HepG2 (cell line): ENCODE measurements around the gene LINGO3. TPM values are rescaled to one million over a fixed set of nuclear protein-coding genes. Genes with fewer than 3 reads are reported as not detected.

Source experiments
- AGO2 ChIP-seq: fragments of 200-400 bp; formaldehyde crosslinking; optimal IDR thresholded peaks from 2 replicates; pipeline ENCODE3; 2017; ENCODE audit warnings: mild to moderate bottlenecking, low read depth, low read length, moderate library complexity
- CEBPG ChIP-seq: IDR thresholded peaks from 2 replicates; pipeline ENCODE4 v1.6.1; 2016
- HNF4A ChIP-seq: sonication (generic); formaldehyde crosslinking; IDR thresholded peaks from 2 replicates; pipeline ENCODE4 v1.4.0; 2020; ENCODE audit warnings: missing genetic modification reagents
- HOXA7 ChIP-seq: sonication (generic); formaldehyde crosslinking; IDR thresholded peaks from 2 replicates; pipeline ENCODE4 v1.8.1; 2022; ENCODE audit warnings: mild to moderate bottlenecking, missing genetic modification reagents, moderate library complexity
- IRX3 ChIP-seq: sonication (generic); formaldehyde crosslinking; IDR thresholded peaks from 2 replicates; pipeline ENCODE4 v1.8.1; 2023; ENCODE audit warnings: mild to moderate bottlenecking, low read depth, missing genetic modification reagents, borderline replicate concordance
- MAZ ChIP-seq, 2 experiments: sonication (generic) in 1 of 2; formaldehyde crosslinking in 1 of 2; IDR thresholded peaks; 2 replicates each; pipeline versions ENCODE4 v1.5.0 to v1.6.1; 2012 to 2020; ENCODE audit warnings: low read depth in 2 of 2, mild to moderate bottlenecking in 2 of 2, borderline replicate concordance in 1 of 2, improper control_type of control experiment in 1 of 2, low read length in 1 of 2, missing genetic modification reagents in 1 of 2, moderate library complexity in 1 of 2
- MLX ChIP-seq: IDR thresholded peaks from 2 replicates; pipeline ENCODE4 v1.6.1; 2016
- NR2F2 ChIP-seq: IDR thresholded peaks from 2 replicates; pipeline ENCODE4 v1.6.1; 2012; ENCODE audit warnings: low read depth, inconsistent platforms, borderline replicate concordance
- PCBP1 ChIP-seq: fragments of 200-400 bp; formaldehyde crosslinking; IDR thresholded peaks from 2 replicates; pipeline ENCODE4 v1.6.1; 2017; ENCODE audit warnings: mild to moderate bottlenecking, low read depth, low read length, borderline replicate concordance
- SKIL ChIP-seq: sonication (generic); formaldehyde crosslinking; IDR thresholded peaks from 2 replicates; pipeline ENCODE4 v1.8.0; 2022; ENCODE audit warnings: missing genetic modification reagents, mild to moderate bottlenecking, moderate library complexity, borderline replicate concordance
- TFAP4 ChIP-seq: sonication (generic); IDR thresholded peaks from 2 replicates; pipeline ENCODE4 v1.6.1; 2016; ENCODE audit warnings: low read depth, borderline replicate concordance
- TOPORS ChIP-seq: sonication (generic); formaldehyde crosslinking; IDR thresholded peaks from 2 replicates; pipeline ENCODE4 v1.8.0; 2023; ENCODE audit warnings: mild to moderate bottlenecking, missing genetic modification reagents
- ZBTB44 ChIP-seq: sonication (generic); formaldehyde crosslinking; IDR thresholded peaks from 2 replicates; pipeline ENCODE4 v1.4.0; 2020; ENCODE audit warnings: missing genetic modification reagents
- ZBTB46 ChIP-seq: sonication (generic); formaldehyde crosslinking; IDR thresholded peaks from 2 replicates; pipeline ENCODE4 v1.4.0; 2020; ENCODE audit warnings: mild to moderate bottlenecking, missing genetic modification reagents, borderline replicate concordance
- ZNF333 ChIP-seq: sonication (generic); formaldehyde crosslinking; IDR thresholded peaks from 2 replicates; pipeline ENCODE4 v1.4.0; 2020; ENCODE audit warnings: mild to moderate bottlenecking, missing genetic modification reagents, borderline replicate concordance
- ZNF687 ChIP-seq: sonication (generic); formaldehyde crosslinking; IDR thresholded peaks from 2 replicates; pipeline ENCODE4 v1.5.1; 2020; ENCODE audit warnings: mild to moderate bottlenecking, missing genetic modification reagents, moderate library complexity
- ZNF776 ChIP-seq: sonication (generic); formaldehyde crosslinking; IDR thresholded peaks from 2 replicates; pipeline ENCODE4 v1.4.0; 2020; ENCODE audit warnings: mild to moderate bottlenecking, missing genetic modification reagents
- polyA plus RNA-seq, 8 experiments: library from polyadenylated mRNA; depleted of rRNA in 3 of 8; stranded (reverse) in 7 of 8; unstranded in 1 of 8; fragments of >200 nt; fragmentation: Illumina TruSeq in 4 of 8; extraction: Trizol in 4 of 8; gene quantifications; 2 replicates each; pipeline versions ENCODE4 v1.2.1 to v1.2.3, GENCODE V29; 2011 to 2016; ENCODE audit warnings: low read depth in 4 of 8, missing spikeins in 1 of 8, mixed read lengths in 1 of 8; ENCODE audit not compliant: insufficient read depth in 1 of 8
- total RNA-seq, 5 experiments: library from RNA; depleted of rRNA; stranded (reverse); fragments of >200 nt; fragmentation: Illumina TruSeq; extraction: Trizol; gene quantifications; 2 replicates each; pipeline ENCODE4 v1.2.3, GENCODE V29; 2016; ENCODE audit warnings: low read depth in 1 of 5

The LINGO3 gene
- total and polyA plus RNA-seq, 2 of the 13 experiments (the other 11 are each of a cell fraction or from before 2014, with no cell fraction given): not detected

- TF ChIP-seq ZNF687 (peak; percentile 93), AGO2 (no peak), PCBP1 (no peak), ZNF333 (peak; percentile 58; the same call in 1 of the 2 replicates), ZBTB44 (CRISPR knock-in tag) (no peak), HNF4A (CRISPR knock-in tag) (peak; percentile 81), ZBTB46 (peak; percentile 65; the same call in 1 of the 2 replicates), IRX3 (no peak), MAZ (IDR thresholded peaks at IDR 0.05; ENCODE audit: borderline replicate concordance, low read depth, low read length) (no peak), MAZ (CRISPR knock-in tag; IDR thresholded peaks at IDR 0.05; ENCODE audit: low read depth) (0 out of 2 replicates have a peak, but pooled peaks have one; percentile 34), MLX (peak; percentile 57; the same call in 1 of the 2 replicates), TFAP4 (peak; percentile 56; the same call in 1 of the 2 replicates), SKIL (CRISPR knock-in tag) (peak; percentile 67), CEBPG (CRISPR knock-in tag) (no peak), ZNF776 (CRISPR knock-in tag) (0 out of 2 replicates have a peak, but pooled peaks have one; percentile 48), HOXA7 (CRISPR knock-in tag) (no peak), TOPORS (no peak), NR2F2 (0 out of 2 replicates have a peak, but pooled peaks have one; percentile 24)
Observed at GRCh38 chr19:2288338-2288817, 19.6 kb downstream of the LINGO3 start (continued).
